ENCODE data around the gene WWP2. TPM values are rescaled to one million over a fixed set of nuclear protein-coding genes. Genes with fewer than 3 reads are reported as not detected.

WWP2 gene
- total and polyA plus RNA-seq, 2 donors (not counting 3 experiments of a cell fraction or from before 2014, with no cell fraction given), result 17.9 to 44.9 TPM

DNA sequence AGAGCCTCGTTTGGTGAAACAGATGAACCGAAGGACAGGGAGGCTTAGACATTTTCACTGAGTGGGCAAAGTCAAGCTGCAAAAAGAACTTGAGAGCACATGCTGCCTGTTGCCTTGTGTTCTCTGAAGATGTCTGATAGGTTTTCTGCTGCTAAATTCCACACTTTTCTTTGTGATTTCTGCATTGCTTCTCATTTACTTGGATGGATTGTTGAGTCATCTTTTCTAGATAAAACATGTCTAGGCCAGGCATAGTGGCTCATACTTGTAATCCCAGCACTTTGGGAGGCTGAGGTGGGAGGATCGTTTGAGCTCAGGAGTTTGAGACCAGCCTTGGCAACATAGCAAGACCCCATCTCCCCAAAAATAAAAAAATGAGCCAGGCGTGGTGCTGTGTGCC, 108.6 kb downstream of the WWP2 start:
- no peak overlapping the region for H3K4me2 ChIP-seq (ENCODE audit: insufficient read depth, low read length)
- no peak for DNase-seq (ENCODE audit: low read depth, low spot score)
- no TSS peak for BruUV-seq (replicated peaks)
- peaks cover 2 to 3% of the 10 kb centered on the region in 2 experiments for H3K36me3 ChIP-seq (ENCODE audit: control insufficient read depth in 2 of 2, extremely low read depth in 1 of 2, insufficient read depth in 2 of 2, low read length in 2 of 2)
- intact Hi-C loops (cut with micrococcal nuclease) (no loop called here), dilution Hi-C loops (cut with MboI; ENCODE audit: extremely low pct_ligation_motif_present, low sequenced_read_pairs) (no loop called here)
- no peaks in the 10 kb centered on the region for H4K20me1 ChIP-seq (replicated peaks; ENCODE audit: control insufficient read depth, extremely low read depth, insufficient read depth, low read length)
- H3K9ac ChIP-seq (replicated peaks; ENCODE audit: extremely low read depth, insufficient read depth, low read length), result no peak overlapping the region
- H3K9me3 ChIP-seq (replicated peaks; ENCODE audit: control insufficient read depth, insufficient read depth, low read length), result no peaks in the 10 kb centered on the region
- ChIA-PET POLR2A (no interaction called here), CTCF (interaction anchor here (0.8 to 3.2 kb wide), 4 partner anchors 8 to 75 kb away, joined by 3 to 14 read pairs (median 4); no protein-coding TSS in a partner anchor)
- no peaks in the 10 kb centered on the region for H3K9me1 ChIP-seq (replicated peaks; ENCODE audit: control insufficient read depth, extremely low read depth, insufficient read depth, low read length)
- no peaks in the 10 kb centered on the region for H3K27me3 ChIP-seq (ENCODE audit: control insufficient read depth in 2 of 2, insufficient read depth in 2 of 2, low read length in 2 of 2)
- no peak for FAIRE-seq
- H3K79me2 ChIP-seq (ENCODE audit: control insufficient read depth, insufficient read depth, low read length), result no peaks in the 10 kb centered on the region
- H3K4me1 ChIP-seq (ENCODE audit: control insufficient read depth, extremely low read depth, insufficient read depth, low read length), result no peaks in the 10 kb centered on the region
- no peak overlapping the region for H3K27ac ChIP-seq (ENCODE audit: insufficient read depth, low read depth, low read length)
- no peak overlapping the region for H2AFZ ChIP-seq (ENCODE audit: low read depth, low read length)
- TF ChIP-seq, protein P1, sequence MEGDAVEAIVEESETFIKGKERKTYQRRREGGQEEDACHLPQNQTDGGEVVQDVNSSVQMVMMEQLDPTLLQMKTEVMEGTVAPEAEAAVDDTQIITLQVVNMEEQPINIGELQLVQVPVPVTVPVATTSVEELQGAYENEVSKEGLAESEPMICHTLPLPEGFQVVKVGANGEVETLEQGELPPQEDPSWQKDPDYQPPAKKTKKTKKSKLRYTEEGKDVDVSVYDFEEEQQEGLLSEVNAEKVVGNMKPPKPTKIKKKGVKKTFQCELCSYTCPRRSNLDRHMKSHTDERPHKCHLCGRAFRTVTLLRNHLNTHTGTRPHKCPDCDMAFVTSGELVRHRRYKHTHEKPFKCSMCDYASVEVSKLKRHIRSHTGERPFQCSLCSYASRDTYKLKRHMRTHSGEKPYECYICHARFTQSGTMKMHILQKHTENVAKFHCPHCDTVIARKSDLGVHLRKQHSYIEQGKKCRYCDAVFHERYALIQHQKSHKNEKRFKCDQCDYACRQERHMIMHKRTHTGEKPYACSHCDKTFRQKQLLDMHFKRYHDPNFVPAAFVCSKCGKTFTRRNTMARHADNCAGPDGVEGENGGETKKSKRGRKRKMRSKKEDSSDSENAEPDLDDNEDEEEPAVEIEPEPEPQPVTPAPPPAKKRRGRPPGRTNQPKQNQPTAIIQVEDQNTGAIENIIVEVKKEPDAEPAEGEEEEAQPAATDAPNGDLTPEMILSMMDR (IDR thresholded peaks at IDR 0.05; ENCODE audit: extremely low read depth in 1 of 2, insufficient read depth in 1 of 2, low read depth in 1 of 2, low read length in 2 of 2), result no peak
- TF ChIP-seq POLR2AphosphoS5 (IDR thresholded peaks at IDR 0.05; ENCODE audit: insufficient read depth, low read depth, low read length) (no peak), EZH2 (IDR thresholded peaks at IDR 0.05; ENCODE audit: borderline replicate concordance, low read depth, low read length, severe bottlenecking) (no peak), JUN (IDR thresholded peaks at IDR 0.05; ENCODE audit: borderline replicate concordance, insufficient read depth, insufficient read length, low read depth) (no peak), FOS (IDR thresholded peaks at IDR 0.05; ENCODE audit: borderline replicate concordance, insufficient read depth, low read length) (no peak), GATA2 (IDR thresholded peaks at IDR 0.05; ENCODE audit: insufficient read depth, insufficient read length, low read depth, low read length) (no peak), POLR2A (IDR thresholded peaks at IDR 0.05; ENCODE audit: low read depth, low read length) (no peak), MYC (IDR thresholded peaks at IDR 0.05; ENCODE audit: low read depth, low read length) (no peak)
- TF ChIP-seq, protein P2, sequence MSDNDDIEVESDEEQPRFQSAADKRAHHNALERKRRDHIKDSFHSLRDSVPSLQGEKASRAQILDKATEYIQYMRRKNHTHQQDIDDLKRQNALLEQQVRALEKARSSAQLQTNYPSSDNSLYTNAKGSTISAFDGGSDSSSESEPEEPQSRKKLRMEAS (IDR thresholded peaks at IDR 0.05; ENCODE audit: insufficient read depth, insufficient read length), result no peak
- H3K4me3 ChIP-seq (replicated peaks in 1 of 3; ENCODE audit: insufficient read depth in 1 of 3, low read depth in 1 of 3, low read length in 3 of 3), result no peak overlapping the region

All from endothelial cell of umbilical vein (primary cell).